Renal cortex interstitium (tissue), 11 donors: Measurements from ENCODE around the gene HIPK4. TPM values are rescaled to one million over a fixed set of nuclear protein-coding genes. Genes with fewer than 3 reads are reported as not detected.
"Not testable (repeated sequence)": the region's sequence is repeated elsewhere in the genome, so short reads cannot be mapped to it uniquely, and the experiment has no call there.

Source experiments
- DNase-seq, 11 donors: peaks; one replicate each; pipeline ENCODE4 v3.0.0-alpha.2; 2013; ENCODE audit warnings: low read depth in 9 of 11, low spot score in 4 of 11; ENCODE audit errors: extremely low read depth in 1 of 11
- polyA plus RNA-seq, 3 donors: library from polyadenylated mRNA; unstranded; fragments of 120-200 nt; gene quantifications; one replicate each; pipeline ENCODE4 v1.2.1, GENCODE V29; 2013; ENCODE audit not compliant: insufficient read length in 3 of 3

HIPK4 gene
- polyA plus RNA-seq, 3 donors, result 0.14 to 0.17 TPM; not detected in 1

GRCh38 chr19:40355975-40356680, 33.9 kb downstream of the HIPK4 start:
- no peak for DNase-seq

DNA sequence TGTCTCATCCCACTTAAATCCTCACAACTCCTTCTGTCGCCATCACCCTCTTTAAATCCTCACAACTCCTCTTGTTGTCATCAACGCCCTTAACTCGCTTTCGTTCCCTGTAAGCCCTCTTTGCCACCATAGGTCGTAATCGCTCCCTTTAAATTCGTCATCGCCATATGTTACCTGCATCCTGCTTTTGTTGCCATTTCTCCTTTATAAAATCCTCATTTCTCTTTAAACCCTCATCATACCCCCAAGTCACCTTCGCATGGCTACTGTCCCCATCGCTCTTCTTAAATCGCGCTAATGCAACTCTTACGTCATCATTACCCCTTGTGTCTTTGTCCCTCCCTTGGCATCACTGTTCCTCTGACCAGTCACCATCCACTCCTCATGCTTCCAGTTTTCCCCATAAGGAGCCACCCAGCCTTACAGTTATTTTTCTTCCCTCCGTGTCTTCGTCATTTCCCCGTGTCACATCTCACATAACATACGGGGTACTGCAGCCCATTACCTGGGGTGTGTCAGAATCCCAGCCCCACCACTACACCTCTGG, 40.9 kb downstream of the HIPK4 start:
- DNase-seq, result peak in 4 of 11 donors; percentile 25 to 49 (median 30)

GRCh38 chr19:40348125-40348913, 41.7 kb downstream of the HIPK4 start, which contains the start of the genes C19orf47 and PLD3:
Gene C19orf47, minus strand, starts transcription at chr19:40348397. Its CDS starts 6,540 bp downstream, at chr19:40341857.
Gene PLD3, plus strand, starts transcription at chr19:40348695. Its CDS starts 17,789 bp downstream, at chr19:40366484.
- peak; percentile 89 to 99 (median 98) for DNase-seq

DNA sequence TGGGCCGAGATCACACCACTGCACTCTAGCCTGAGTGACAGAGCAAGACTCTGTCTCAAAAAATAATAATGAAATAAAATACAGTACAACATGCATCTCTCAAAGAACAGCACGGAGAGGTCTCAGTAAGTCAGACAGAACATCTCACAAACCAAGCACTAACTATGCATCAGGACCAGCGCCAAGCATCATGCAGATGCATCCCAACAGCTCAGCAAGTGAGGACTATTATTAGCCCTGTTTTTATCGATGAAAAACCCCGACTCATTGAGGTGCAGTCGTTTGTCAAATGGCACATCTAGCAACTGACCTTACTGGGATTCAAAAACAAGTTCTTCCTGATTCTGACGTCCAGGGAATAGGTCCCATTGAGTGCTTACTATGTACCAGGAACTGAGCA, 45.6 kb downstream of the HIPK4 start:
- DNase-seq, result no peak

GRCh38 chr19:40342644-40343311, 47.2 kb downstream of the HIPK4 start:
- no peak for DNase-seq

GRCh38 chr19:40341601-40342482, 48.1 kb downstream of the HIPK4 start:
- no peak for DNase-seq

- no peak for DNase-seq
Observed at GRCh38 chr19:40339018-40339728, 50.8 kb downstream of the HIPK4 start.

- DNase-seq, result no peak
Observed at GRCh38 chr19:40337594-40337993, 52.4 kb downstream of the HIPK4 start.

DNA sequence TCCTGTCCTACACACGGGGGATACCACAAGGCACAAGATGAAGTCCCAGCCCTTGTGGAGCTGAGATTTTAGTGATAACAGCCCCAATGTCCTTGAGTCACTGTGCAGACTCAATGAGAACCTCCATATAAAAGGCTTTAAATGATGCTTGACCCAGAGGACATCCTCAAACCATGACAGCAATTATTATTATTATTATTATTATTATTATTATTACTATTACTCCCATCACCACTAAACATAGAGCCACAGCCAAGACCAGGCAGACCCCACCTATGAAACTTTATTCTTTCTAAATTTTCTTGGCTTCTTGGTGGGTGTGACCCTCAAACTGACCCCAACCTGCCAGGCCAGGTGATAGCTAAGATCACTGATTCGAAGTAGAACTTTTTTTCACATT, 52.9 kb downstream of the HIPK4 start:
- no peak for DNase-seq

GRCh38 chr19:40336601-40336900, 53.4 kb downstream of the HIPK4 start:
- DNase-seq, result no peak

- no peak for DNase-seq
Observed at GRCh38 chr19:40335855-40336600, 54.0 kb downstream of the HIPK4 start.

DNA sequence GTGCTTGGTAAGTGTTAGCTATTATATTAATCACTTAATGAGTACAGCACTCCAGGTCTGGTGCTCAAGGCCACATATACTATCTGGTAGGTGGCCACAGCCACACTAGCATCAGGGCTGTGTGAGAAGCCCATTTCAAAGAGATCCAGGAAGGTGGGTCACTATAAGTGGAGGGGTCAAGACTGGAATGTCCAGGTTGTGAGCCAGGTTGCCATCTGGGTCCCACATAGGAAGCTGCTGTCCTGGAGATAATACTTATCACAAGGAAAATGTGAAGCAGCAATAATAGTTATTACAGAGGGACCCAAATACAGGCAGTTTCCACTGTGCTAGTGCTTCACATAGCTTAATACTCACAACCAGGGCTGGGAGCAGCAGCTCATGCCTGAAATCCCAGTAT, 54.9 kb downstream of the HIPK4 start:
- DNase-seq, result no peak

GRCh38 chr19:40333083-40333482, 56.9 kb downstream of the HIPK4 start:
- DNase-seq, result not testable (repeated sequence)

GRCh38 chr19:40332669-40333068, 57.3 kb downstream of the HIPK4 start:
- DNase-seq, result no peak

GRCh38 chr19:40331052-40331451, 58.9 kb downstream of the HIPK4 start:
- DNase-seq, result no peak
